Measurements from ENCODE around the gene BCAP31. TPM values are rescaled to one million over a fixed set of nuclear protein-coding genes. Genes with fewer than 3 reads are reported as not detected.

The BCAP31 gene
- total and polyA plus RNA-seq, 3 donors from 2014 or later: 149 to 222 (median 153) TPM

DNA sequence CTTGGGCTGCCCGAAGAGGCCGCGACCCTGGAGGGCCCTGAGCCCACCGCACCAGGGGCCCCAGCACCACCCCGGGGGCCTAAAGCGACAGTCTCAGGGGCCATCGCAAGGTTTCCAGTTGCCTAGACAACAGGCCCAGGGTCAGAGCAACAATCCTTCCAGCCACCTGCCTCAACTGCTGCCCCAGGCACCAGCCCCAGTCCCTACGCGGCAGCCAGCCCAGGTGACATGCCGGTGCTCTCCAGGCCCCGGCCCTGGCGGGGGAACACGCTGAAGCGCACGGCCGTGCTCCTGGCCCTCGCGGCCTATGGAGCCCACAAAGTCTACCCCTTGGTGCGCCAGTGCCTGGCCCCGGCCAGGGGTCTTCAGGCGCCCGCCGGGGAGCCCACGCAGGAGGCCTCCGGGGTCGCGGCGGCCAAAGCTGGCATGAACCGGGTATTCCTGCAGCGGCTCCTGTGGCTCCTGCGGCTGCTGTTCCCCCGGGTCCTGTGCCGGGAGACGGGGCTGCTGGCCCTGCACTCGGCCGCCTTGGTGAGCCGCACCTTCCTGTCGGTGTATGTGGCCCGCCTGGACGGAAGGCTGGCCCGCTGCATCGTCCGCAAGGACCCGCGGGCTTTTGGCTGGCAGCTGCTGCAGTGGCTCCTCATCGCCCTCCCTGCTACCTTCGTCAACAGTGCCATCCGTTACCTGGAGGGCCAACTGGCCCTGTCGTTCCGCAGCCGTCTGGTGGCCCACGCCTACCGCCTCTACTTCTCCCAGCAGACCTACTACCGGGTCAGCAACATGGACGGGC is 1.0 kb upstream of the BCAP31 start:
- Histone ChIP-seq H3K4me1 (no peaks in the 10 kb centered on the region), H3K9me3 (no peaks in the 10 kb centered on the region), H3K36me3 (ENCODE audit: low read depth, missing control alignments) (no peaks in the 10 kb centered on the region), H3K27ac (peak overlapping the region; percentile 72 to 82), H3K27me3 (no peaks in the 10 kb centered on the region), H3K4me3 (peak overlapping the region; percentile 61 to 79)
- intact Hi-C loops (cut with DNase I; ENCODE audit: low total_unique reads): loop anchor here (10.0 kb wide), 1 partner anchor 70 kb away; the partner anchor contains the start of genes IDH3G and SSR4
- no peak for DNase-seq
- no peak for TF ChIP-seq POLR2A (IDR thresholded peaks at IDR 0.05)
- WGBS, 2 donors: 62% methylated on average over 13 of the region's 55 CpGs; no CpG with 5 or more reads in 1 of the 2 donors

DNA sequence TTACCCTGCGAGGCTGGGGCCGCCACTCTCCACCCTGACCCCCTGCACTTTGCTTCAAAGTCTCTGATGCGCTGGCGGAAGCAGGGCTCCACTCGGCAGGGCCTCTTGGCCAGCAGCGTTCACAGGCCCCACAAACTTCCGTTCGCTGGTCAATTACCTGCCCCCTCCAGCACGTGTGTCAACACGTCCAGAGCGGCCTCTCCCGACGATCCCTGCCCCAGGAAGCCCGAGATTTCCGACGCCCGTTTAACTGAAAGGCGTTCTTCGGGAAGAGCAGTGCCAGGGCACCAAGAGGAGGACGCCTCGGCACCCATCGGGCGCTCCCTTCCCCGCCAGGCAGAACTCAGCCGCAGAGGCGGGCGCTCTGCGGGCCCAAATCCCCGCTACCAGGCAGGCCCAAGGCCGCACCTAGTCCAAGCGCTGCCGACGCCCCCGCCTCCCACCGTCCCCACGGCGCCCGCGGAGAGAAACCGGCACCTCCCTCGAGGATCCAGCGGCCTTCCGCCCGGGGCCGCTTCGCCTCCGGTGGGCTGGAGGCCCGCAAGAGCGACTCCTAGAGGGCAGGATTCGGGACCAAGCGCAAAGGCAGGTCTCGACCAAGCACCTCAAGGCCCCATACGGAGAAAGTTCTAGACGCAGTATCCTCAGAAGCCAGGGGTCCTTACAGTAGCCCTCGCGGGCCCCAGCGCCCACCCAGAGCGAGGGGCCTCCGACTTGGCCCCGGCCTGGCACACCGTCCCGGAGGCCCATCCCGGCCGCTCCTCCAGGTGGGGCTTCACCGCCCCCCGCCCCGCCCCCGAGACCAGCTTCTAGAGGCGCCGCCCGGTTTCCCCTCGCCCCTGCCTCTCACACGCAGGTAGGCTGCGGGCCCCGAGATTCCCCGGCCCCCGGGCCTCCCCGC is 586 bp downstream of the BCAP31 start:
- no peaks in the 10 kb centered on the region for H3K4me1 ChIP-seq
- no peaks in the 10 kb centered on the region for H3K36me3 ChIP-seq (ENCODE audit: low read depth, missing control alignments)
- TF ChIP-seq POLR2A (IDR thresholded peaks at IDR 0.05): no peak
- TF ChIP-seq, protein P1, sequence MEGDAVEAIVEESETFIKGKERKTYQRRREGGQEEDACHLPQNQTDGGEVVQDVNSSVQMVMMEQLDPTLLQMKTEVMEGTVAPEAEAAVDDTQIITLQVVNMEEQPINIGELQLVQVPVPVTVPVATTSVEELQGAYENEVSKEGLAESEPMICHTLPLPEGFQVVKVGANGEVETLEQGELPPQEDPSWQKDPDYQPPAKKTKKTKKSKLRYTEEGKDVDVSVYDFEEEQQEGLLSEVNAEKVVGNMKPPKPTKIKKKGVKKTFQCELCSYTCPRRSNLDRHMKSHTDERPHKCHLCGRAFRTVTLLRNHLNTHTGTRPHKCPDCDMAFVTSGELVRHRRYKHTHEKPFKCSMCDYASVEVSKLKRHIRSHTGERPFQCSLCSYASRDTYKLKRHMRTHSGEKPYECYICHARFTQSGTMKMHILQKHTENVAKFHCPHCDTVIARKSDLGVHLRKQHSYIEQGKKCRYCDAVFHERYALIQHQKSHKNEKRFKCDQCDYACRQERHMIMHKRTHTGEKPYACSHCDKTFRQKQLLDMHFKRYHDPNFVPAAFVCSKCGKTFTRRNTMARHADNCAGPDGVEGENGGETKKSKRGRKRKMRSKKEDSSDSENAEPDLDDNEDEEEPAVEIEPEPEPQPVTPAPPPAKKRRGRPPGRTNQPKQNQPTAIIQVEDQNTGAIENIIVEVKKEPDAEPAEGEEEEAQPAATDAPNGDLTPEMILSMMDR (IDR thresholded peaks at IDR 0.05): no peak
- no peak for DNase-seq
- peak overlapping the region; percentile 61 to 79 for H3K4me3 ChIP-seq
- intact Hi-C loops (cut with DNase I; ENCODE audit: low total_unique reads): loop anchor here (10.0 kb wide), 1 partner anchor 71 kb away; the partner anchor contains the start of genes IDH3G and SSR4
- WGBS, 2 donors: 0 to 1% methylated on average over 4 to 26 of the region's 78 CpGs
- no peaks in the 10 kb centered on the region for H3K9me3 ChIP-seq
- H3K27me3 ChIP-seq: no peaks in the 10 kb centered on the region
- peak overlapping the region; percentile 72 to 82 for H3K27ac ChIP-seq

DNA sequence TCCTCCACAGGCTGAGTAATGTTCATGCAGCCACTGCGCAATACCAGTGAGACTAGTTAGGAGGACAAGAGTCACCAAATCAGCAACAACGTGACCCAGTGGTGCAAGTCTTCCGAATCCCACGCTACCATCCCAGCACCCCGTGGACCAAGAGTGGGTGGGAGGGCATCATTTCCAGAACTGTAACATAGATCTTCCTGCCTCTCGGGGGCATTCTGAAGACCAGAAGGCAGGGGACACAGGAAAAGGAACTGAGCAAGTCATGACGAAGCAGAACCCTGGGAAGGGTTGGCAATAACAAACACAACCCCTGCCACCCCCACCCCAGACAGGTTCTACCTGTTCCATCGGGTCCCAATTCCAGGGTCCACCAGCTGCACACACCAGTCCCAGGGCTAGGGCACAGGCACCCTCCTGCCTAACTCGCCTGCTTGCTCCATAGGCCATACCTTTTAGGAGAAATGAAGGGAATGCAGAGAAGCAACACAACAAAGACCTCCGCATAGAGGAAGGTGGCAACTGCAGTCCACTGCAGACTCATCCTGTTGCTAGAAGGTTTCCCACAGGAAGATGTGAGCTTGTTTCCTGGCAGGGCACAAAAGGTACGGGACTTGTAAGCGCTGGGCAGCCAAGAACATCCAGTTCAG is 1.4 kb downstream of the BCAP31 start:
- no peak for DNase-seq
- 19 to 35% methylated on average over 8 to 12 of the region's 12 CpGs for WGBS, 2 donors
- Histone ChIP-seq H3K27ac (peak overlapping the region in 1 of 2 donors; percentile 82), H3K36me3 (ENCODE audit: low read depth, missing control alignments) (no peaks in the 10 kb centered on the region), H3K4me3 (peak overlapping the region; percentile 61 to 79), H3K9me3 (no peaks in the 10 kb centered on the region), H3K4me1 (no peaks in the 10 kb centered on the region), H3K27me3 (no peaks in the 10 kb centered on the region)
- intact Hi-C loops (cut with DNase I; ENCODE audit: low total_unique reads): loop anchor here (10.0 kb wide), 1 partner anchor 72 kb away; the partner anchor contains the start of genes IDH3G and SSR4
- TF ChIP-seq POLR2A (IDR thresholded peaks at IDR 0.05): no peak
- TF ChIP-seq, protein P1 (IDR thresholded peaks at IDR 0.05): no peak

DNA sequence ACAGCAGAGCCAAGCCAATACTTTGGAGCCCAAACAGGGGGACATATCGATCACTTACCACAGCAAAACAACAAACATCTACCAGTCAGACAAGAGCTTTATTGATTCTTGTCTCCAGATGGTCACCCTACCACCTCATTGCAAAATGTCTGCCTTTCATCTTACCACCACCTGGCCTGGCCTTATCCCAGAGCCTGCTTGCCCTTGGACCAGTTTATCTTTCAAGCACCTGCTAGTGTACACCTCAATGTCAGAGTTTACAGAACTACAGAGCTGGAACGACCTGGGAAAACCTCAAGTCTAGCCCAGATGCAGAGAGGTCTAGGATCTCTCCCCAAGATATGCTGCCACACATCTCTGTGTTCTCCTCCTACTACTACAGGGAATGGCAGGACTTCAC is 4.5 kb downstream of the BCAP31 start:
- no peak for TF ChIP-seq POLR2A (IDR thresholded peaks at IDR 0.05)
- TF ChIP-seq, protein P1 (IDR thresholded peaks at IDR 0.05): no peak
- H3K27me3 ChIP-seq: no peaks in the 10 kb centered on the region
- intact Hi-C loops (cut with DNase I; ENCODE audit: low total_unique reads): loop anchor here (10.0 kb wide), 1 partner anchor 75 kb away; the partner anchor contains the start of genes IDH3G and SSR4
- H3K4me3 ChIP-seq: no peak overlapping the region
- no peaks in the 10 kb centered on the region for H3K4me1 ChIP-seq
- no peaks in the 10 kb centered on the region for H3K9me3 ChIP-seq
- no peaks in the 10 kb centered on the region for H3K36me3 ChIP-seq (ENCODE audit: low read depth, missing control alignments)
- no peak for DNase-seq
- no peak overlapping the region for H3K27ac ChIP-seq
- WGBS, 2 donors: 60 to 100% methylated on average over 1 to 2 of the region's 2 CpGs
